HEK293 (cell line): Measurements from ENCODE around the gene FRYL.

ENCODE experiments used
- CTCF ChIA-PET: fragments of 350-600 bp; formaldehyde crosslinking; extraction: SDS; loops from one replicate; lab custom pipeline; 2021; ENCODE audit warnings: antibody characterized with exemption; lab: Yijun Ruan, JAX
- POLR2A ChIA-PET: fragments of 300-600 bp; formaldehyde crosslinking; extraction: SDS; loops from one replicate; lab custom pipeline; 2020; ENCODE audit warnings: antibody characterized with exemption, inconsistent platforms; lab: Yijun Ruan, JAX
- H3K27ac ChIP-seq: fragments of 200-500 bp; sonication (Bioruptor generic); 2 replicates; pipeline ENCODE4 v1.5.1; 2014; ENCODE audit warnings: low read depth, low read length, control low read depth, inconsistent platforms; ENCODE audit errors: extremely low read depth
- H3K36me3 ChIP-seq, 2 experiments: fragments of 200-500 bp in 1 of 2; sonication (Bioruptor generic) in 1 of 2; 1 replicate in 1 of 2; 2 replicates in 1 of 2; pipeline ENCODE4 v1.5.1; 2014 to 2017; ENCODE audit warnings: inconsistent platforms in 2 of 2, low read length in 2 of 2; ENCODE audit not compliant: control insufficient read depth in 2 of 2, insufficient read depth in 1 of 2
- H3K4me1 ChIP-seq: fragments of 200-500 bp; sonication (Bioruptor generic); 2 replicates; pipeline ENCODE4 v1.5.1; 2014; ENCODE audit warnings: mild to moderate bottlenecking, low read length, inconsistent platforms; ENCODE audit not compliant: control insufficient read depth, insufficient read depth
- H3K4me3 ChIP-seq: 2 replicates; pipeline ENCODE4 v1.5.1; 2011; ENCODE audit warnings: low read depth, mild to moderate bottlenecking, control low read depth, low read length, moderate library complexity
- H3K9me3 ChIP-seq: fragments of 200-500 bp; sonication (Bioruptor generic); 2 replicates; pipeline ENCODE4 v1.5.1; 2014; ENCODE audit warnings: low read depth, low read length, inconsistent platforms; ENCODE audit not compliant: control insufficient read depth, insufficient read depth
- GLI4 ChIP-seq: fragments of 450-650 bp; formaldehyde crosslinking; IDR thresholded peaks from 2 replicates; pipeline ENCODE4 v1.5.1; 2016; ENCODE audit warnings: missing biosample characterization, missing genetic modification characterization
- HIC1 ChIP-seq: fragments of 450-650 bp; formaldehyde crosslinking; IDR thresholded peaks from 2 replicates; pipeline ENCODE4 v1.5.1; 2016; ENCODE audit warnings: missing biosample characterization, missing genetic modification characterization
- HOXD13 ChIP-seq: sonication (generic); formaldehyde crosslinking; IDR thresholded peaks from 2 replicates; pipeline ENCODE4 v1.8.0; 2022; ENCODE audit warnings: missing genetic modification reagents, borderline replicate concordance
- PRDM2 ChIP-seq: fragments of 450-650 bp; formaldehyde crosslinking; IDR thresholded peaks from 2 replicates; pipeline ENCODE4 v1.5.1; 2016; ENCODE audit warnings: missing biosample characterization, missing genetic modification characterization, borderline replicate concordance
- ZBTB11 ChIP-seq: fragments of 450-650 bp; formaldehyde crosslinking; conservative IDR thresholded peaks from 2 replicates; pipeline ENCODE4 v1.5.1; 2016; ENCODE audit warnings: low read depth, missing biosample characterization, missing genetic modification characterization
- ZBTB17 ChIP-seq: fragments of 450-650 bp; formaldehyde crosslinking; IDR thresholded peaks from 2 replicates; pipeline ENCODE4 v1.5.1; 2016; ENCODE audit warnings: missing biosample characterization, missing genetic modification characterization
- ZNF121 ChIP-seq: fragments of 450-650 bp; formaldehyde crosslinking; IDR thresholded peaks from 2 replicates; pipeline ENCODE4 v1.5.1; 2016; ENCODE audit warnings: missing biosample characterization, missing genetic modification characterization
- ZNF133 ChIP-seq: fragments of 450-650 bp; formaldehyde crosslinking; IDR thresholded peaks from 2 replicates; pipeline ENCODE4 v1.5.1; 2016; ENCODE audit warnings: missing biosample characterization, missing genetic modification characterization
- ZNF280C ChIP-seq: fragments of 450-650 bp; formaldehyde crosslinking; IDR thresholded peaks from 2 replicates; pipeline ENCODE4 v1.5.1; 2016; ENCODE audit warnings: missing biosample characterization, missing genetic modification characterization
- ZNF391 ChIP-seq: fragments of 450-650 bp; formaldehyde crosslinking; IDR thresholded peaks from 2 replicates; pipeline ENCODE4 v1.5.1; 2016; ENCODE audit warnings: low read depth, missing biosample characterization, missing genetic modification characterization, borderline replicate concordance
- ZNF513 ChIP-seq: fragments of 450-650 bp; IDR thresholded peaks from 2 replicates; pipeline ENCODE4 v1.5.1; 2018; ENCODE audit warnings: missing biosample characterization, missing genetic modification characterization
- ZNF514 ChIP-seq: fragments of 450-650 bp; formaldehyde crosslinking; IDR thresholded peaks from 2 replicates; pipeline ENCODE4 v1.5.1; 2016; ENCODE audit warnings: missing biosample characterization, missing genetic modification characterization
- ZNF580 ChIP-seq: fragments of 450-650 bp; formaldehyde crosslinking; IDR thresholded peaks from 2 replicates; pipeline ENCODE4 v1.5.1; 2016; ENCODE audit warnings: missing biosample characterization, missing genetic modification characterization
- ZNF629 ChIP-seq: fragments of 450-650 bp; formaldehyde crosslinking; IDR thresholded peaks from 2 replicates; pipeline ENCODE4 v1.5.1; 2017; ENCODE audit warnings: missing biosample characterization, missing genetic modification characterization
- ZNF677 ChIP-seq: fragments of 450-650 bp; IDR thresholded peaks from 2 replicates; pipeline ENCODE4 v1.5.0; 2018; ENCODE audit warnings: missing biosample characterization, mild to moderate bottlenecking, missing genetic modification characterization, moderate library complexity
- ZNF785 ChIP-seq: fragments of 450-650 bp; formaldehyde crosslinking; IDR thresholded peaks from 2 replicates; pipeline ENCODE4 v1.5.1; 2016; ENCODE audit warnings: missing biosample characterization, missing genetic modification characterization
- TF ChIP-seq, protein P1 (sequence below): fragments of 450-650 bp; IDR thresholded peaks from 2 replicates; pipeline ENCODE4 v1.5.1; 2018; ENCODE audit warnings: missing biosample characterization, mild to moderate bottlenecking, missing genetic modification characterization

The FRYL gene

DNA sequence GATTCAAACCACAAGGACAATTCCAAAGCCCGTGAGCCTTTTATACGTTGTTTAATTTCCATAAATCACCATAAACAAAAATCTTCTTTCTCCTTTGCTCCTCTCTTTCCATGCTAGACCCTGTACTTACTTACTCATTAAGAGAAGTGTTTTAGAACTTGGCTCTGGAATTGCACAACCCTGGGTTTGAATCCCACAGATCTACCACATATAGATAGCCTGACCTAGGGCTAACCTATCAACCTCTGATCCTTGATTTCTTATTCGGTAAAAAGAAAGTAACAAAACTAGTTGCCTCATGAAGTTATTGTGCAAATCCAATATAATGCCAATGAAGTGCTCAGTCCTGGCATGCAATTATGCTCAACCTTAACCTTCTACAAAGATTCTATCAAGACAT is 221.3 kb downstream of the FRYL start:
- Histone ChIP-seq H3K27ac (no peak overlapping the region), H3K4me1 (no peaks in the 10 kb centered on the region), H3K36me3 (peaks cover 0 to 47% of the 10 kb centered on the region in 2 experiments; a peak in 1 of 3 replicates), H3K9me3 (no peaks in the 10 kb centered on the region), H3K4me3 (no peak overlapping the region)
- POLR2A ChIA-PET = no interaction called here
- CTCF ChIA-PET = no interaction called here
- no peak for TF ChIP-seq ZBTB17 (tag by site-specific recombination)
- TF ChIP-seq PRDM2 = no peak
- no peak for TF ChIP-seq HIC1 (tag by site-specific recombination)
- TF ChIP-seq ZNF280C (tag by site-specific recombination) = no peak
- no peak for TF ChIP-seq ZNF629 (tag by site-specific recombination)
- TF ChIP-seq, protein P1, sequence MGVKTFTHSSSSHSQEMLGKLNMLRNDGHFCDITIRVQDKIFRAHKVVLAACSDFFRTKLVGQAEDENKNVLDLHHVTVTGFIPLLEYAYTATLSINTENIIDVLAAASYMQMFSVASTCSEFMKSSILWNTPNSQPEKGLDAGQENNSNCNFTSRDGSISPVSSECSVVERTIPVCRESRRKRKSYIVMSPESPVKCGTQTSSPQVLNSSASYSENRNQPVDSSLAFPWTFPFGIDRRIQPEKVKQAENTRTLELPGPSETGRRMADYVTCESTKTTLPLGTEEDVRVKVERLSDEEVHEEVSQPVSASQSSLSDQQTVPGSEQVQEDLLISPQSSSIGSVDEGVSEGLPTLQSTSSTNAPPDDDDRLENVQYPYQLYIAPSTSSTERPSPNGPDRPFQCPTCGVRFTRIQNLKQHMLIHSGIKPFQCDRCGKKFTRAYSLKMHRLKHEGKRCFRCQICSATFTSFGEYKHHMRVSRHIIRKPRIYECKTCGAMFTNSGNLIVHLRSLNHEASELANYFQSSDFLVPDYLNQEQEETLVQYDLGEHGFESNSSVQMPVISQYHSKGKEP (tag by site-specific recombination) = no peak
- no peak for TF ChIP-seq ZNF121
- TF ChIP-seq HOXD13 (CRISPR knock-in tag) = no peak
- no peak for TF ChIP-seq ZNF677 (tag by site-specific recombination)
- no peak for TF ChIP-seq ZNF580 (tag by site-specific recombination)
- no peak for TF ChIP-seq ZNF391 (tag by site-specific recombination)
- no peak for TF ChIP-seq ZNF513 (tag by site-specific recombination)
- TF ChIP-seq ZNF785 (tag by site-specific recombination) = no peak
- TF ChIP-seq ZBTB11 (tag by site-specific recombination) = no peak
- TF ChIP-seq ZNF514 (tag by site-specific recombination) = no peak
- TF ChIP-seq ZNF133 (tag by site-specific recombination) = no peak
- no peak for TF ChIP-seq GLI4
